Ureter (tissue), 1 donor: ENCODE data around the gene GRAMD1C. TPM values are rescaled to one million over a fixed set of nuclear protein-coding genes. Genes with fewer than 3 reads are reported as not detected.
"Not testable (repeated sequence)": the region's sequence is repeated elsewhere in the genome, so short reads cannot be mapped to it uniquely, and the experiment has no call there.

Source experiments
- DNase-seq: peaks from one replicate; pipeline ENCODE4 v3.0.0-alpha.2; 2020; ENCODE audit warnings: low spot score
- total RNA-seq: library from RNA; stranded (reverse); gene quantifications from one replicate; pipeline ENCODE4 v1.2.4, GENCODE V29; 2023
- donor health status: DM: yes; HTN: yes; CAD: no.

GRAMD1C gene
- total RNA-seq: 11.1 TPM

DNA sequence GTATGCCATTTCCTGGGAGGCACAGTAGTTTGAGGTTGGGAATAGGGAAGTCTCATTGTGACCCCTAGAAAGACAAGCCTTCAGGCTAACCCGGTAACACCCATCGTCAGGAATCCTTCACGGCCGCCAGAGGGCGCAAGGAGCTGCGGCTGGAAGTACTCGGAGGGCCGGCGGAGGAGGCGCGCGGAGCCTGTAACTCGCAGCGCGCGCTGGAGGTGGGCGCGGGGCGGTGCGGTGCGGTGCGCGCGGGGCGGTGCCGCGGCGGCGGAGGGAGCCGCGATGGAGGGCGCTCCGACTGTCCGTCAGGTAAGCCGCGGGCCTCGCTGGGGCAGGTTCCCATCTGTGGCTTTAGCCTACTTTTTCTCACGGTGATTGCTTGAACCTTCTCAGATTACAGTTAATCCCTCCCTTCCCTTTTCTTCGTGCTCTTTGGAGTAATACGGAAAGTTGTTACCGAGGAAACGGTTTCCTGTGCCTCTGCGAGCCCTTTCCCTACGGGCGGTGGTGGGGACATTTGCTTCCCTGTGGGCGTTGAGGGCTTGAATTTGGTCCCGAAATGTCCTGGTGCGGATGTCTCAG, at the start of gene GRAMD1C:
Gene GRAMD1C, plus strand, starts transcription at position 158 of the 579 bp plus-strand sequence. Its CDS starts 122 bp downstream, at position 280.
- DNase-seq: peak; percentile 84

DNA sequence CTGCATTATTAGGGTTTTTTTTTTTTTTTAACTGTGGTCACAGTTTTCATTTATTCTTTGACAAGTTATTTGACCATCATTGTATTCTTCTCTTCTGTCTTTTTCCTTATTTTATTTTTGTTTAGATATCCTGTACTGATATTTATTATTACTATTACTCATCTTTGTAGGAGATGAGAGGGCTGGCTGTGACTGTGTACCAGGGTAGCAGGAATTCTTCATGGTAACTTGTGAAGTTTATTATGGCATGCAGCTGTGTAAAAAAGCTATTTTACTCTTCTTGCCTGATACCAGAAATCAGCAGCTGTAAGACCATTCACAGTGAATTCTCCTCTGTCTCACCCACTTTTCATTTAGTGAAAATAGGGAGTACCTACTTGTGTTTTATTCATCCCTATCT, 47.2 kb upstream of the GRAMD1C start:
- no peak for DNase-seq

DNA sequence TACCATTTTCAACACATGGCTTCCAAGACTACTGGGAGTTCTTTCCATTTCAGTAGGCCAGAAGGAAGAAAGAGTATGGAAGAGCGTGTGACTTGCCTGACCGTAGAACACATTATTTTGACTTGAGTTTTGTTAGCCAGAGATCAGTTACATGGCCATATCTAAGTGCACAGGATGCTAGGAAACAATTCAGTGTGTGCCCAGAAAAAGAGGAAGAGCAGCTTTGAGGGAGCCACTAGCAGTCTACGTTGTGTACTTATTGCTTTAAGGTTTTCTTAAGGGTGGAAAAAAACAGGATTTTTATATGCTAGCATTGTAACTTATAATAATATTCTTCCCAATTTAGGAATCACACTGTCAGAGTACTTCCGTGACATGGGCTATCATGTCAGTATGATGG, 44.1 kb upstream of the GRAMD1C start:
- DNase-seq: no peak

DNA sequence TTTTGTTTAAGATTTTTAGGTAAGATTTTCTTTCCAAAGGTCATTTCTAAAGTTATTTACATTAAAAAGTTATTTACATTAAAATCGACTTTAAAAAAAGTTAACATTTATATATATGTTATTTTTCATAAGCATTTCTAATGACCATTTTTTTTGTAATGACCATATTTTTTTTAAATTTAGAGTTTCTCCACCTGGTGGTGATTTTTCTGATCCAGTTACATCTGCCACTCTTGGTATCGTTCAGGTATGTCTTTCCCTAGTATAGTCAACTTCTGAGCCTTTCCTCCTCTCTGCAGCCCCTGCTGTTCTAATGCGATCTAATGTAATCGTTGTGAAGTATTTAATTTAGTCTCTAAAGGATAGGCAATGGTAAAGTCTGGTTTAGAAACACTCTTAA, 42.9 kb upstream of the GRAMD1C start:
- no peak for DNase-seq

DNA sequence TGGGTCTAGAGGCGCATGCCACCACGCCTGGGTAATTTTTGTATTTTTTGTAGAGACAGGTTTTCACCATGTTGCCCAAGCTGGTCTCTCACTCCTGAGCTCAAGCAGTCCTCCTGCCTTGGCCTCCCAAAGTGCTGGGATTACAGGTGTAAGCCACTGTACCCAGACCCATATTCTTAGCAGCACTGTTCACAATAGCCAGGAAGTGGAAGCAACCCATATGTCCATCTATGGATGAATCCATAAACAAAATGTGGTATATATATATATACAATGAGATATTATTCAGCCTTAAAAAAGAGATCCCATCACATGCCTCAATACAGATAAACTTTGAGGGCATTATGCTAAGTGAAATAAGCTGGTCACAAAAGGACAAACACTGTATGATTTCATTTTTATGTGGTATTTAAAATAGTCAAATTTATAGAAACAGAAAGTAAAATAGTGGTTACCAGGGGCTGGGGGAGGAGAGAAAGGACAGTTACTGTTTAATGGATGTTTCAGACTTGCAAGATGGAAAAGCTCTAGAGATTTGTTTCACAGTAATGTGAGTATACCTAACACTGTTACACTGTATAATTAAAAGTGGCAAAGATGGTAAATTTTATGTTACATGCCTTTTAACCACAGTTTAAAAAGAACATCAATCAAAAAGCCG, 35.7 kb upstream of the GRAMD1C start:
- DNase-seq: no peak

DNA sequence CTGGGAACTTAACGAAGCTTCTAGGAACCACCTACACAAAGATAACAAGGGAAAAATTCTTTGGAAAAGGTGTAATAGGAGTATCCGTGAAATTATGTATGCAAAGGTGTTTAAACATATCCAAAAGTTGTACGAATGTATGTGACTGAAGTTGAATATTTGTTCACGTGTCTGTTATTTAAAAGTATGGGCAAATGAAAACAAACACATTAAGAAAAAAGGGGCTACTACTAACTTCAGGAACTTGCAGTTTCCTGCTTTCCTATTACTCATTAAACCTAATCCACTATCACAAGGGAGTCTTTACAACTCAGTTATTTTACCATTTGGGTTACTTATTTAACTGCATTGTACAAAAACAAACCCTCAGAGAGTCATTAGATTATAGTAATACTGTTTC, 33.9 kb upstream of the GRAMD1C start:
- no peak for DNase-seq

DNA sequence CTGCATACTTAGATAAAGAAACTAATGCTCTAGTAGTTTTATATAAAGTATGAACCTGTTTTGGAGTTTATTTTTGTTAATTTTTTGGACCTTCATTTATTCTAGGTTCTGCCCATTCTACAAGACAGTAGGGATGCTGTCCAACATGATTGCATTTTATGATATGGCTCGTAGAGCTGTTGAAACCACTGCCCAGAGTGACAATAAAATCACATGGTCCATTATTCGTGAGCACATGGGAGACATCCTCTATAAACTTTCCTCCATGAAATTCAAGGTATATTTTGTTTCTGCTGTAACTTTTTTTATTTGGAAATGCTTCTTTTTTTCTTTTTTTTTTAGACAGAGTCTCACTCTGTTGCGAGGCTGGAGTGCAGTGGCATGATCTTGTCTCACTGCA, 33.3 kb upstream of the GRAMD1C start:
- DNase-seq: no peak

DNA sequence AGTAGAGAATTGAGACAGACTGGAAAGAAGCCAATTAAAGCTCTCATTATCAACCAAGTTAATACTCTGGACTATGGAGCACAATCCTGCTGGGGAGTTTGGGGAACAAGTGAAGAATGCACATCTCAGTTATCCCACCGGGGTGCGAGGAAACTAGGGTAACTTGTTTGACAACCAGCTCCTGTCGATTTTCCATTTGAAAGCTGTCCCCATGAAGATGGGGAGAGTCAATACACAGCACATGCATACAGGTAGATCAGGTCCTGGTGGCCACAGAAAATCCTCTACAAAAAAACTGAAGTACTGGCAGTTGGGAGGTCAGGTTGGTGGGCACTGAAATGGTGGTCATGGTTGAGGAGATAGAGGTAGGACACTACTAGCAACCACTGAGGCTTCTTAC, 25.7 kb upstream of the GRAMD1C start:
- DNase-seq: no peak

DNA sequence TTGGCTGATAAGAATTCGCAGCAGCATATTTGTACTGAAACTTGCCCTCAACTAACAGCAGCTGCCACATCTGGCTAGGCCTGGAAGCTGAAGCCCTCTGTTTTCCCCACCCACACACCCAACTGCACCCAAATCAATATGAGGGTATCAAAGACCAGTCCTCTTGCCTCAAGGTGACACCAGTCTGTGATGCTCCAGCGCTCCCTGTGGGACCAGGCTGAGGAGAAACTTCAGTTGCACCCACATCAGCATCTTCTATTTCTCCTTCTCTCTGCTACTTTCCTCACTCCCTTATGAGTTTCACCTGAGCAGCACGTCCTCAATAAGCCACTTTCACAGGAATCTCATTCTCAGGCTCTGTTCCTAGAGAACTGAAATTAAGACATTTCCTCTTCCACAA, 18.7 kb upstream of the GRAMD1C start:
- DNase-seq: no peak

DNA sequence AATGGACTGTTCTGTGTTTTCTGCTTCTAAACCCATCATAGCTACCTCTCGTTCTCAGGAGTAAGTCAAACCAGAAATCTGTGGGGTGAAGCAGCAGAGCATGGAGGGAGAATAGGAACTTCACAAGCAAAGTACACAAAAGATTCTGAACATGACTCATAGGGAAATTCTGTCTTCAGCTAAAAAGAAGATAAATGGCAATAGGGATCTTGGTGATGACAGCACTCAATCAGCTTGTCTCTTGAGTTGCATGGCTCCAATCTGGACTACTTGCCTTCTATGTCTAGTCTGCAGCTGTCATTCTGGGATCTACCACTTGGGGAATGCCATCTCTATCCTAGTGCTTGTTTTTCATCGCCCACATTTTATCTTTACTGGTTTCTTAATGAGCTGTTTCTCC, 13.5 kb upstream of the GRAMD1C start:
- DNase-seq: no peak

DNA sequence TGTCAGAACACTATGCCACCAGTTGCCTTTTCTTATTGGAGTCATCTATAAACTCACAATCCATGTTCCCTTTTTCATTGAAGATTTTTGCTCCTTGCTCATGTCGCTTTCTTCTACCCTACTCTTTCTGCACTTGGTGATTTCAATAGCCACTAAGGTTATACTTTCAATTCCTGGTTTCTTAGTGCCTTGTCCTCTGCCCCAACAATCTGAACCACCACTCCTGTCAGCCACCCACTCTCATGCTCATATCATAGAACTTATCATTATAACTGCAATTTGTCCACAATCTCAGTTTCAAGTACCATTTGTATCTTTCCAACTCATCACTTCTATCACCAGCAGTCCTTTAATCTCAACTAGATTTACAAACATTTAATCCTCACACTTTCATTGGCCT, 10.0 kb upstream of the GRAMD1C start:
- DNase-seq: no peak

DNA sequence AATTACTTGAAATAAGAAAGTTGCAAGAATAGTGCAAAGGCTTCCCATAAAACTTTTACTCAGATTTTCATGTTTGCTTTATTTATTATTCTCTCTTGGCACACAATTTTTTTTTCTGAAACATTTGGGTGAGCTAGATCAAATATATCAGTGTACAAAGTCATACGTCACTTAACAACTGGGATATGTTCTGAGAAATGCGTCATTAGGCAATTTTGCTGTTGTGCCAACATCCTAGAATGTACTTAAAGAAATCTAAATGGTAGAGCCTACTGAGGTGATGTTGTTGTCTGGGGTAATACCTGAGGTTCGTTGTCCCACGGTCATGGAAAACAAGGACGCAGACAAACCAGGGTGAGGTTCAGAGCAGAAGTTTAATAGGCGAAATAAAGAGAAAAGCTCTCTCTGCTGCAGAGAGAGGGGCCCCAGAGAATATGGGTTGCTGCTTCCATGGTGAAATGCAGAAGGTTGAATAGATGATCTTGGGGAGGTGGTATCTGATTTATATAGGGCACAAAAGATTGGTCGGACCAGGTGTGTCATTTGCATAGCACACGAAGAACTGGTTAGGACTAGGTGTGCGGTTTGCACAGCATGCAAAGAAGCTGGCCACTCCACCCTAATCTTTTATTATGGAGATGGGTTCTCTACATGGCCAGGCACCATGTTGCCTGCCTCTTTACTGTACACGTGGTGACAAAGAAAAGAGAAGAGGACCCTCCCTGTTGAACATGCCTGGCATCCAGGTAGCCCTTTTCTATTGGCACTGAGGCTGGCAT, 8.8 kb upstream of the GRAMD1C start:
- no peak for DNase-seq

DNA sequence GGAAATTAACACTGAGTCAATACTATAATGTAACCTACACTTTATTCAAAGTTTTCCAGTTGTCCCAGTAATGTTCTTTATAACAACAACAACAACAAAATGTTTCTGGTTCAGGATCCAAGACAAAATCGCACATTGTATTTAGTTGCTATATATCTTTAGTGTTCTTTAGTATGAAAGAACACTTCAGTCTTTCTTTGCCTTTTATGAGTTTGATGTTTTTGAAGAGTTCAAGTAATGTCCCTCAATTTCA, 7.6 kb upstream of the GRAMD1C start:
- DNase-seq: no peak

DNA sequence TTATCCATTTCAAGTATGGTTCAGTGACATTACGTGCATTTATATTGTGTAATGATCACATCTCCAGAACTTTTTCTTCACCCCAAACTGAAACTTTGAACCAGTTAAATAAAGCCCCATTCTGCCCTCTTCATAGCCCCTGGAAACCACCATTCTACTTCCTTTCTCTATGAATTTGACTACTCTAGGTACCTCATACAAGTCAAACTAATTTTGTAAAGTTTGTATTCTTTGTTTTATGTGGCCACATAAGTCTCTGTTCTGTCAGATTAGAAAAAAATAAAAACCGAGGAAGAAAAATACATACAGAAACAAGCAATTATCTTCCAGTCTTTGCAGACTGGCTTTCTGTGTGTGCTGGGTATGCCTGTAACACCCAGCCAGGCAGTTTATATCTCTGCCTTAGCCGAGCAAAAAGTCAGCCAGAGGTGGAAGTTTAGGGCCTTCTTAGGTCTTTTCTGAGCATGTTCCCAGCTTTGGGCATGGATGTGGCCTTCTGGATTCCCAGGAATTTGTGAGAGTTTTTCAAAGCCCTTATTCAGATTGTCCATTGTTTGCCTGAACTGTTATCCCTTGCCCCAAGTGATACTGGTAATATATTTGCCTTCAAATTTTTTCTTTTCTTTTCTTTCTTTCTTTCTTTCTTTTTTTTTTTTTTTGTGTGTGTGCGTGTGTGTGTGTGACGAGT, 6.0 kb upstream of the GRAMD1C start:
- no peak for DNase-seq

DNA sequence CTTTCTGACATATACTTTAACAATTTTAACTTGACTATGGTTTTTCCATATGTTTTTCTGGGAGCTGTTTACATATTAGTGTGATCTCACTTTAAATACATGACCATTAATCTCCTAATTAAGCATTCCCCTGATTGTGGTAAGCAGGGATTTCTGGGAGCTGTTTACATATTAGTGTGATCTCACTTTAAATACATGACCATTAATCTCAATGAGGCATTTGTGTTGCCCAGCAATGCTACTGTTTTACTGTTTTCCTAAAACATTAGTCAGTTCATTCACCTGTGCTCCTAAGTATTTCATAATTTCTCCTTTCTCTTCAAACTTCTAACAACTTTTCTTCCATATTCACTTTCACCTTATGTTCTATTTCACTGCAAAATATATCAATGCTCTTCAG, 3.6 kb upstream of the GRAMD1C start:
- no peak for DNase-seq

DNA sequence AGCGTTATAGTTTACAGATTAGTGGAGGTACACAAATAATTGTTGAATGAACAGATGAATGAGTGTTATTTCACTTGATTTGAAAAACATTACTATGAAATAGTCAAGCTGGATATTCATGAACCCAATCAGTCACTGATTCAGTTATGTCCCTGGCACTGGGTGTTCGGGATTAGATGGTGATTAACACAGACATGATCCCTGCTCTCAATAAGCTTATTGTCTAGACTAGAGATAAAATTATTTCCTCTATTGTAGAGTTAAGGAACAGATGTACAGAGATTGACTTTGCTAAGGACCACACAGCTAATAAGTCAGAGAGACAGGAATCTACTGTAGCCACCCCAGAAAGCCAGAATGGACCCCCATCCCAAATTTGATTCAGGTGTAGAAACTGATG, 963 bp downstream of the GRAMD1C start:
- DNase-seq: no peak

DNA sequence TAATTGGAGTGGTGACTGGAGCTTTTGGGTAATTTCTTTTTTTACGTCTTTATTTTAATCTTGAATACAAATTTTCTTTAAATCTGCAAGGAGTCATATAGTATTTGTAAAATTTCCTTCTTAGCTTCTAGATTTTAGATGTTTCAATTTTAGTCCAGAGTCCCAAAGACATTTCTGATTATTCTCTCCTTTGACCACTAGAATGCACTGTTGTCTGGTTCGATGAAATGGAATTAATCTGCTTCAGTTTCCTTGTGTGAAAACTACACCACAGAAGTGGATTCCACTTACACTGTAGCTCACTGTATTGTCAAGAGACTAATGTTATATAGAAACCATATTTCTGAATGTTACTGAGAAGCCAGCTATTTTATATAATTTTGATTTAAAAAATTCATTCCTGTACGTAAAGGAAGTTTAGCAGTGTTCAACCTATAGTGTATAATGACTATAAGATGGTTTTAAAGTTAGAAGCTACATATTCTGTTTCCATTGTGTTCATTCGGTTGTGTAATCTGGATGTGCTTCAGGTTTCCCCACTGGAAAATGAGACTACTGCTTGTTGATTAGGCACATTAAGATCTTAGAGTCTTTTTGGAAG, 6.1 kb downstream of the GRAMD1C start:
- DNase-seq: no peak

DNA sequence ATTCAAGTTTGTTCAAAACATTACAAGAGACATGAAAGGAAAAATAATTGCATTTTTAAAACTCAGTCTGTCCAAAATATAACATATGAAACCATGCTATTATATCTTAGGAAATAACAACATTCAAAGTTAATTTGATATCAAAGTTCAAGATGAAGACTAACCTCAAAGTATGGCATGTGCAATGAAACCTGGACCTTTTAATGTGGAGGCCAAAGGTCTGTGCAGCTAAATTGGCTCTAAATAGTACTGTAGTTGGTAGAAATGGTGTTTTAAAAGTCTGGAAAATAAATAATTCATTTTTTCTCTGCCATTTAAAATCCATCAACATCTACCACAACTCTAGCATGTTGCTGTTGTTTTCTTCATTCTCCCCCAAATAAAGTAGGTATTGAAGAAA, 8.7 kb downstream of the GRAMD1C start:
- DNase-seq: no peak

DNA sequence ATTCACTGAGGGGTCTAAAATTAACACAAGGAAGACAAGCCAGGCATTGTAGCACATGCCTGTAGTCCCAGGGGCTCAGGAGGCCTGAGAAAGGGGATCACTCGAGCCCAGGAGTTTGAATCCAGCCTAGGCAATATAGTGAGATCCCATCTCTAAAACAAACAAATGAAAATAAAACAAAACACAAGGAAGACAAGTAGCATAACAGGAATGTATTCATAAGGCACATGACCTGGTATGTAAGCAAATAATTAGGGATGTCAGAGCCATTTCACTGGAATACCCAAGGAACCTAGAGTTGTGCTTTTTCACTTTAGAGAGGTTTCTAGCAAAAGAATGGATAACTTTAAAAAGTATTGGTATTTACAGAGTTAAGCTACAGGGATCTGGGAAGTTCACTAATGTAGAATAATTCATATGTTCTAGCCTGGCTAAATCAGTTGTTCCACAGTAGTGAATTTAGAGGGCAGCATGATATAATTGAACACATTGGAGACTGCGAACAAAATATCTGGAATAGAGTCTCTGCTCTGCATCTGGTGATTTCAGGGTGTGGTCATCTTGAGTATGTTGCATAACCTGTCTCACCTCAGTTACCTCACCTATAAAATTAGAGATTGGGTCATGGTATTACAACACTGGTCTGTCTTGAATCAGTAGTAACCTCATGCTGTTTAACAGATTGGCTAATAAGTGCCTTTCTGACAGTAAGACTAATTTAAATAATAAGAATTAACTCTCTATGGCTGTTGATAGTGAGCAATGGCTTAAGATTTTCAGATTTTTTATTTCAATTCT, 9.3 kb downstream of the GRAMD1C start:
- DNase-seq: no peak

DNA sequence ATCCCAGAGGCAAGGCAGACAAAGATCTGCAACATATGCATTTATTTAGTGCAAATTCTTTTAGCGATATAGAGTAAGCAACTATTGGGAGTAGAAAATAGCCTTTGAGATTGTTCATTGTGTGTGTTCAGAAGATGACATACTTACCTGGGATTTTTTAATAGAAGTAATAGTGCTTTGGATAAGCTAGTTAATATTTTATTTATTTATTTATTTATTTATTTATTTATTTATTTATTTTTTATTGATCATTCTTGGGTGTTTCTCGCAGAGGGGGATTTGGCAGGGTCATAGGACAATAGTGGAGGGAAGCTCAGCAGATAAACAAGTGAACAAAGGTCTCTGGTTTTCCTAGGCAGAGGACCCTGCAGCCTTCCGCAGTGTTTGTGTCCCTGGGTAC, 10.5 kb downstream of the GRAMD1C start:
- DNase-seq: not testable (repeated sequence)

DNA sequence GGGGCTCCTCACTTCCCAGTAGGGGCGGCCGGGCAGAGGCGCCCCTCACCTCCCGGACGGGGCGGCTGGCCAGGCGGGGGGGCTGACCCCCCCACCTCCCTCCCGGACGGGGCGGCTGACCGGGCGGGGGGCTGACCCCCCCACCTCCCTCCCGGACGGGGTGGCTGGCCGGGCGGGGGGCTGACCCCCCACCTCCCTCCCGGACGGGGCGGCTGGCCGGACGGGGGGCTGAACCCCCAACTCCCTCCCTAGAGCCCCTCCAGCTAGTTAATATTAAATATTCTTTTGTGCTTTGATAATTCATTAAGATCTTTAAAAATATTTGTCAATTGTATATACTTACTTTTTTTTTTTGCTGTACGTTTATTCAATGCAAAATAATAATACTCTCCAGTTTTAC, 11.3 kb downstream of the GRAMD1C start:
- not testable (repeated sequence) for DNase-seq

DNA sequence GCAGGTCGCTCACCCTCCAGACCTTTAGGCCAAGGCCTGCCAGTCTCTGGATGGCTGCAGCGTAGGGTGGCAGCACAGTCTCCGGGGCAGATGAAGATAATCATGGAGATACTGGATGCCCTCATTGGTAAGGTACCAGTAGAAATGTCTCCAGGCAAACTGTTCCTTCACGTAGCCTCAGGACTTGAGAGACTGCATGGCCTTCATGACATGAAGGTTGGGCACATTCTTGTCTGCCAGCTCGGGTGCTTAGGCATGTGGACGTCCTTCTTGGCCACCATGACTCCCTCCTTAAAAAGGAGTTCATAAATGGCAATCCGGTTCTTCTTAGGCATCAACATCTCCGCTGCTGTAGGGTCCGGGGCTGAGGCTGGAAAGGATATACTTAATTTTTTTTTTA, 11.8 kb downstream of the GRAMD1C start:
- not testable (repeated sequence) for DNase-seq
